Activated CD4-positive, alpha-beta T cell treated with anti-CD3 and anti-CD28 coated beads for 4 hours (primary cell): ENCODE data around the gene PRKCG.
A peak's percentile ranks its signal among the peaks of the same experiment; 100 is the strongest.

Experiments
- DNase-seq, 2 donors: peaks; one replicate each; pipeline ENCODE4 v3.0.0-alpha.2; 2020

Gene PRKCG

GRCh38 chr19:53900191-53900860 lies 18.3 kb downstream of the PRKCG start:
- no peak for DNase-seq

- peak; percentile 30 to 31 for DNase-seq
Observed at GRCh38 chr19:53903055-53903680, 21.2 kb downstream of the PRKCG start.

GRCh38 chr19:53904909-53905308 lies 22.9 kb downstream of the PRKCG start:
- no peak for DNase-seq

- no peak for DNase-seq
Observed at GRCh38 chr19:53905787-53906186, 23.8 kb downstream of the PRKCG start.

GRCh38 chr19:53906211-53907192 lies 24.5 kb downstream of the PRKCG start:
- DNase-seq, result peak; percentile 46 to 68

- DNase-seq, result no peak
Observed at GRCh38 chr19:53907193-53907581, 25.2 kb downstream of the PRKCG start.

GRCh38 chr19:53907690-53908089 lies 25.7 kb downstream of the PRKCG start:
- no peak for DNase-seq

GRCh38 chr19:53908106-53908934 lies 26.3 kb downstream of the PRKCG start:
- DNase-seq, result peak; percentile 14 to 35

GRCh38 chr19:53908935-53909415 lies 27.0 kb downstream of the PRKCG start, which contains the start of gene CACNG7:
Gene CACNG7, plus strand, starts transcription at chr19:53909278. Its CDS starts 3,554 bp downstream, at chr19:53912832.
- DNase-seq, result no peak

GRCh38 chr19:53909471-53910169 lies 27.6 kb downstream of the PRKCG start:
- no peak for DNase-seq

- no peak for DNase-seq
Observed at GRCh38 chr19:53910170-53910518, 28.1 kb downstream of the PRKCG start.

- DNase-seq, result no peak
Observed at GRCh38 chr19:53912653-53913052, 30.7 kb downstream of the PRKCG start.

GRCh38 chr19:53915000-53915399 lies 33.0 kb downstream of the PRKCG start:
- no peak for DNase-seq

GRCh38 chr19:53916004-53916403 lies 34.0 kb downstream of the PRKCG start:
- no peak for DNase-seq

GRCh38 chr19:53917356-53917755 lies 35.4 kb downstream of the PRKCG start:
- no peak for DNase-seq

- DNase-seq, result peak; percentile 12 to 28
Observed at GRCh38 chr19:53927739-53928138, 45.7 kb downstream of the PRKCG start.

- DNase-seq, result no peak
Observed at GRCh38 chr19:53936029-53936428, 54.0 kb downstream of the PRKCG start.

GRCh38 chr19:53942001-53942786 lies 60.2 kb downstream of the PRKCG start:
- DNase-seq, result no peak

GRCh38 chr19:53944416-53944815 lies 62.4 kb downstream of the PRKCG start:
- no peak for DNase-seq

GRCh38 chr19:53944933-53945332 lies 62.9 kb downstream of the PRKCG start:
- DNase-seq, result no peak

- DNase-seq, result no peak
Observed at GRCh38 chr19:53945441-53945840, 63.4 kb downstream of the PRKCG start.
